Transverse colon (tissue), 4 donors: Measurements from ENCODE around the gene PSME1. TPM values are rescaled to one million over a fixed set of nuclear protein-coding genes. Genes with fewer than 3 reads are reported as not detected.

Experiments used
- DNase-seq: peaks from one replicate; pipeline ENCODE4 v3.0.0-alpha.2; 2019
- H3K27ac ChIP-seq, 4 donors: fragments of 200-600 bp; sonication (generic); 2 replicates each; pipeline ENCODE4 v1.5.1; 2016 to 2018; ENCODE audit warnings: inconsistent platforms in 4 of 4
- H3K27me3 ChIP-seq: fragments of 200-600 bp; sonication (generic); 2 replicates; pipeline ENCODE4 v1.5.1; 2017; ENCODE audit warnings: inconsistent platforms
- H3K36me3 ChIP-seq, 4 donors: fragments of 200-600 bp; sonication (generic); 2 replicates each; pipeline ENCODE4 v1.5.1; 2017 to 2019; ENCODE audit warnings: inconsistent platforms in 4 of 4
- H3K4me1 ChIP-seq, 4 donors: fragments of 200-600 bp; sonication (generic); 2 replicates each; pipeline ENCODE4 v1.5.1; 2017 to 2020; ENCODE audit warnings: inconsistent platforms in 4 of 4
- H3K4me3 ChIP-seq, 4 donors: fragments of 200-600 bp; sonication (generic); 1 replicate in 1 of 4; 2 replicates in 3 of 4; pipeline versions ENCODE4 v1.5.1 to v1.6.1; 2017 to 2019; ENCODE audit warnings: inconsistent platforms in 4 of 4
- H3K9me3 ChIP-seq, 2 donors: fragments of 200-600 bp; sonication (generic); 2 replicates each; pipeline ENCODE4 v1.5.1; 2017 to 2019; ENCODE audit warnings: inconsistent platforms in 2 of 2
- CTCF ChIP-seq, 5 experiments: fragments of 200-600 bp in 3 of 5; fragments of 450-650 bp in 2 of 5; sonication (generic) in 3 of 5; IDR thresholded peaks; 1 replicate in 2 of 5; 2 replicates in 3 of 5; pipeline ENCODE4 v1.5.1; 2016 to 2017; ENCODE audit warnings: antibody characterized with exemption in 5 of 5, inconsistent platforms in 3 of 5, mild to moderate bottlenecking in 2 of 5, moderate library complexity in 1 of 5
- EP300 ChIP-seq: sonication (generic); formaldehyde crosslinking; IDR thresholded peaks from one replicate; pipeline ENCODE4 v1.6.1; 2017; ENCODE audit warnings: antibody characterized with exemption, low read depth
- POLR2A ChIP-seq: fragments of 450-650 bp; IDR thresholded peaks from one replicate; pipeline ENCODE4 v1.6.1; 2016; ENCODE audit warnings: antibody characterized with exemption, mild to moderate bottlenecking, moderate library complexity
- POLR2AphosphoS5 ChIP-seq, 3 donors: sonication (generic); formaldehyde crosslinking; IDR thresholded peaks; one replicate each; pipeline ENCODE4 v1.6.1; 2016; ENCODE audit warnings: antibody characterized with exemption in 3 of 3
- WGBS, 2 donors: methylation state at CpG; one replicate each; pipeline ENCODE4 v1.1.5; 2018; ENCODE audit warnings: low coverage in 1 of 2; 5-methylcytosine and 5-hydroxymethylcytosine counted together
- in situ Hi-C, 4 donors: fragments of 200-750 bp; cut with MboI; loops; one replicate each; pipeline versions ENCODE4 v1.15.0 to v1.15.1; 2017; ENCODE audit warnings: low sequenced_read_pairs in 3 of 4, low pct_ligation_motif_present in 1 of 4, low pct_unique_long_range_greater_than_20kb in 1 of 4
- intact Hi-C: fragments of 100-400 bp; cut with DNase I; formaldehyde crosslinking; loops from one replicate; pipeline ENCODE4 v1.15.1; 2023; ENCODE audit warnings: low total_unique reads
- total RNA-seq, 4 donors: library from RNA; depleted of rRNA; stranded (reverse); fragments of >200 nt; gene quantifications; one replicate each; pipeline ENCODE4 v1.1.0, GENCODE V29; 2016

PSME1 gene
- total RNA-seq, 4 donors from 2014 or later, result 38.8 to 198 (median 132) TPM

GRCh38 chr14:24160499-24160849 lies 24.5 kb downstream of the PSME1 start:
- H3K36me3 ChIP-seq, result peaks cover 0 to 58% (median 24%) of the 10 kb centered on the region in 4 donors
- in situ Hi-C loops (no loop called here), intact Hi-C loops (no loop called here)
- peaks cover 22 to 32% (median 24%) of the 10 kb centered on the region in 4 donors for H3K4me1 ChIP-seq
- no peak for DNase-seq
- H3K4me3 ChIP-seq, result no peak overlapping the region
- TF ChIP-seq CTCF (IDR thresholded peaks at IDR 0.05) (no peak), POLR2A (no peak), EP300 (no peak), POLR2AphosphoS5 (IDR thresholded peaks at IDR 0.05) (no peak)
- no peaks in the 10 kb centered on the region for H3K27me3 ChIP-seq
- 99% methylated on average over 4 of the region's 4 CpGs; no CpG with 5 or more reads in 1 of the 2 donors for WGBS, 2 donors
- H3K9me3 ChIP-seq, result no peaks in the 10 kb centered on the region
- H3K27ac ChIP-seq, result peak overlapping the region; percentile 91 to 95 (median 94)

DNA sequence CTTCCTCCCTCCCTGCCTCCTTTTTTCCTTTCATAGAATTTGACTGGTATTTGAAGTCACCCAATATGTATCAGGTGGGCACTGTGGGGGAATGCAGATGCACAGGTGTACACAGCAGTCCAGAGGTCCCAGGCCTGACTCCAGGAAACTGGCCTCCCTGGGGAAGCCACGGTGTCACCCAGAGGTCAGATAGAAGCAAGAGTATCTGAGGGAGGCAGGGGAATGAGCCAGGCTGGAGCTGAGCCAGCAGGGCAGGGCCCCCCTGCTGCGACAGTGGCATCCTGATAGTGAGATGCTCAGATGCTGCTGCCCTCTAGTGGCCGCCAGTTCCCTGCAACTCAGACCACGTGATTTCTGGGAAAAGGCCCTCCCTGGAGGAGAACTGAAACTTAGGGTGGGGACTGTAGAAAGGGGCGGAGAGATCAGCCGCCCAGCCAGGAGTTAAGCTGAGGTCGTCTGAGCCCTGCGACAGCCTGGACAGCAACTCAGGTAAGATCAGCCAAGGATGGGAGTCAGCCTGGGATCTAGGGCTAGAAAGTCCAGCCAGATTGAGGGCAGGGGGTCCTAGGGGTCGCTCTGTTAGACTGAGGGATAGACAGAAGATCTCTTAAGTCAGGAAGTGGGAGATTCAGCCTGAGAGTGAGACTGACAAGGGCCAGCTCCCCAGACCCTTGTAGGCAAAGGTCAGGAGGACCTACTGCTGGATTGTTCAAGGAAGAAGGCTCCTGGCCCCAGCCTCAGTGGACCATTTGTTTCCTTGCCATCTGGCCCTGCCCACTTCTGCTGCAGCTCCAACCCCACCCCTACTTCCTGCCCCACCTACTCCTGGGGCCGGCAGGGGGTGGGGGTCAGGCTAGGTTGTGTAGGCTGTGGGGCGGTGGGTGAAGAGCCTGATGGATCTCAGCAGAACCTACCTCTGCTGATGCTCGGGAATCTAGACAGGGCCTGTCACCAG lies 25.1 kb downstream of the PSME1 start, which contains the start of gene IRF9:
IRF9 (plus strand) TSS at position 416 of the 955 bp plus-strand sequence. CDS start 880 bp downstream, outside the sequence.
- peak; percentile 98 for DNase-seq
- intact Hi-C loops (no loop called here), in situ Hi-C loops (no loop called here)
- Histone ChIP-seq H3K27me3 (no peaks in the 10 kb centered on the region), H3K9me3 (no peaks in the 10 kb centered on the region), H3K27ac (peak within 1 kb of the TSS; percentile 91 to 95 (median 94)), H3K4me1 (peaks cover 22 to 32% (median 24%) of the 10 kb centered on the region in 4 donors), H3K36me3 (peaks cover 0 to 58% (median 23%) of the 10 kb centered on the region in 4 donors), H3K4me3 (peak within 1 kb of the TSS; percentile 36 to 78 (median 64))
- WGBS, 2 donors, result 0 to 2% methylated on average over 2 to 12 of the region's 12 CpGs
- TF ChIP-seq CTCF (IDR thresholded peaks at IDR 0.05) (peak; percentile 93 to 99 (median 96)), POLR2A (peak; percentile 75), EP300 (peak; percentile 61), POLR2AphosphoS5 (IDR thresholded peaks at IDR 0.05) (peak; percentile 84 to 89 (median 88))

DNA sequence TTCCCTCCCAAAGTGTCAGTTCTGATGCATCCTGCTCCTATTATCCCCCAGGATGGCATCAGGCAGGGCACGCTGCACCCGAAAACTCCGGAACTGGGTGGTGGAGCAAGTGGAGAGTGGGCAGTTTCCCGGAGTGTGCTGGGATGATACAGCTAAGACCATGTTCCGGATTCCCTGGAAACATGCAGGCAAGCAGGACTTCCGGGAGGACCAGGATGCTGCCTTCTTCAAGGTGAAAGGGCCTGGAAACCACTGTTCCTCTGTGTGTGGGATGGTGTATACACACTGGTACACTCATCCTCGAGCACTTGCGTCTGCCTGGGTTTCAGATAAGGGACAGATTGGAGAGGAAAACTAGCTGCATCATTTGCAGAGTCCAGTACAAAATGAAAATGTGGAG lies 26.1 kb downstream of the PSME1 start:
- DNase-seq, result no peak
- in situ Hi-C loops, result no loop called here
- 39 to 50% methylated on average over 2 to 8 of the region's 8 CpGs for WGBS, 2 donors

More for the DNA sequence above, 26.1 kb downstream of the PSME1 start:
- Histone ChIP-seq H3K4me1 (peaks cover 22 to 32% (median 24%) of the 10 kb centered on the region in 4 donors), H3K9me3 (no peaks in the 10 kb centered on the region), H3K27ac (peak overlapping the region; percentile 91 to 95 (median 94)), H3K4me3 (peak overlapping the region; percentile 36 to 78 (median 64)), H3K27me3 (no peaks in the 10 kb centered on the region), H3K36me3 (peaks cover 0 to 58% (median 21%) of the 10 kb centered on the region in 4 donors)
- TF ChIP-seq EP300 (no peak), CTCF (IDR thresholded peaks at IDR 0.05) (no peak), POLR2A (no peak), POLR2AphosphoS5 (IDR thresholded peaks at IDR 0.05) (no peak)
- intact Hi-C loops, result no loop called here
